GM21528 (cell line): ENCODE results near the gene C1orf115.
A peak's percentile ranks its signal among the peaks of the same experiment; 100 is the strongest.
"Not testable (repeated sequence)": the region's sequence is repeated elsewhere in the genome, so short reads cannot be mapped to it uniquely, and the experiment has no call there.

ENCODE experiments used
- ATAC-seq: cut with Tn5 transposase; IDR thresholded peaks from one replicate; pipeline ENCODE4 v1.9.1; 2021; ENCODE audit warnings: mild to moderate bottlenecking, moderate library complexity; ENCODE audit not compliant: unreplicated experiment, low FRiP score

Gene C1orf115

DNA sequence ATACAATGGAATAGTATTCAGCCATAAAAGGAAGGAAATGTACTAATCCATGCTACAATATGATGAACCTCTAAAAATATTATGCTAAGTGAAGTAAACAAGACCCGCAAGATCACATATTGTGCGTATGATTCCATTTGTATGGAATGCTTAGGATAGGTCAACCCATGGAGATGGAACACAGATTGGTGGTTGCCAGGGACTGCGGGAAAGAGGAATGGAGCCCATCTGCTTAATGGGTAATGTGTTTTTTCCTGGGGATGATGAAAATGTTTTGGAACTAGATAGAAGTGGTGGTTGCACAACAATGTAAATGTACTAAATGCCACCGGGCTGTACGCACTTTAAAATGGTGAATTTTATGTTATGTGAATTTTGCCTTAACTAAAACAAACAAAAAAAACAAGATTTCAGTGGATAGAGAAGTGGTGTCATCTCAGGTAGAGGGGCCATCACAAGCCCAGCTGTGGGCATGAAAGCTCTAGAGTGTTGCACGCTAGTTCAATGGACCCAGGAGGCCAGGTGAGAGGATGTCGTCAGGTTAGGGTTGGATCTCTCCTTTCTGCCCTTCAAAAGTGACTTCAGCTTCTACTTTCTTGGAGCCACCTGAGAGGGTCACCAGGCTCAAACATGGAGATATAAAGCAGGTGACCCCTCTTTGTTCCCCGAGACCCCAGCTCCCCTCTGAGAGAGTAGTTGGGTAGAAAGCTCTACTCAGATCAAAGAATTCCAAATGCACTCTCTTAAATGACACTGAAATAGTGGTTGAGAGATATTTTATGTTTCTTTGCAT lies 2.5 kb downstream of the C1orf115 start:
- no peak for ATAC-seq

GRCh38 chr1:220694866-220695382 lies 4.8 kb downstream of the C1orf115 start:
- ATAC-seq: no peak

DNA sequence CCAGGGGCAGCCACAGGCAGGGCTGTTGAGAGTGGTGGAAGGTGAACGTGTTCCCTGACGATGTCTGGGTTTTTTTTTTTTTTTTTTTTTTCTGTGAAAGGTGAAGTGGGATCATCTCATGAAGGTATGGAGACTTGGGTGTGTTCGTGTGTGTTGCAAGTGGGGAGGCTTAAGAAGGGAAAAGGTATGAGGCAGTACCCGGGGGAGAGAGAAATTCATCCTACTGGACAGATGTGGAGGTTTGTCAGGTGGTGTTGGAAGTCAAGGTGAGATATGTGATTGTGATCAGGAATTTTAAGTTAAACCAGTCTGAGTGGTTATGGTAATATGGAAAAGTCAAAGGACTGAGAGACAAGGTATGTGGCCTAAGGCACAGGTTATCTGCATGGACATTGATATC lies 5.3 kb downstream of the C1orf115 start:
- ATAC-seq: no peak

GRCh38 chr1:220696226-220696862 lies 6.2 kb downstream of the C1orf115 start:
- ATAC-seq: no peak

DNA sequence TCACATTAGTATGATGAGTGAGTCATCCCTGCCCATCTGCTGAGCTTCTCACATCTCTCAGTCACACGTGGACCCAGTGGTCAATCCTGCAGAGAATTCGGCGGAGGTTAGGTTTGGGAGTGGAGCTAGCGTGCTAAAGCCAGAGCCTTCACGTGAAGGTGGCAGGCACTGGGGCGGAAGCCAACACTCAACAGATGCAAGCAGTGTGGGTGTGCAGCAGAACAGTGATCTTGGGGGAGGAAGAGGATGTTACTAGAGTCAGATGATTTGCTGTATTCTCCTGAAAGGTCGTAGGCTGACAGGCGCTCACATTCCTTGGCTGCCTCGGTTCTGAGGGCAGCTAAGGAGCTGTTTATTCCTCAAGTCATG lies 6.7 kb downstream of the C1orf115 start:
- ATAC-seq: no peak

GRCh38 chr1:220697326-220697725 lies 7.2 kb downstream of the C1orf115 start:
- no peak for ATAC-seq

GRCh38 chr1:220698607-220699016 lies 8.4 kb downstream of the C1orf115 start:
- ATAC-seq: no peak

DNA sequence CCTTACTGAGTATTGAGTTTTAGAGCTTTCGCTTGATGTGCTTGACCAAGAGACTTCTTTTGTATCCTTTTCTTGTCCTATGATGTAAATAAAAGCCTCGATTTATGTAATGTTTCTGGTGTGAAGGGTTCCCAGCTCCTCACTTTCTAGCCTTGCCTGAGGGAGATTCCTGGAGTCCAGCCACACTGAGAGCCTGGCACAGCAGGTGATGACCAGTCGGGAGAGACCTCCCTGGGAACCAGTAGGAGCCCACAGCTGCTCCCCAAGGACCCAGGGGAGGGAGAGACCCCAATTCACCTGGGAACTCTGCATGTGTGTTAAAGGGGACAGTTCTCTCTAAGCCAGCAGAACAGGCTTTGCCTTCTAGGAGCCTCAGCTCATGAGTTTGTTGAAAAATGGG lies 8.9 kb downstream of the C1orf115 start:
- ATAC-seq: no peak

- ATAC-seq: no peak
Measured at GRCh38 chr1:220700556-220701179, 10.5 kb downstream of the C1orf115 start.

- no peak for ATAC-seq
Measured at GRCh38 chr1:220701974-220702373, 11.8 kb downstream of the C1orf115 start.

DNA sequence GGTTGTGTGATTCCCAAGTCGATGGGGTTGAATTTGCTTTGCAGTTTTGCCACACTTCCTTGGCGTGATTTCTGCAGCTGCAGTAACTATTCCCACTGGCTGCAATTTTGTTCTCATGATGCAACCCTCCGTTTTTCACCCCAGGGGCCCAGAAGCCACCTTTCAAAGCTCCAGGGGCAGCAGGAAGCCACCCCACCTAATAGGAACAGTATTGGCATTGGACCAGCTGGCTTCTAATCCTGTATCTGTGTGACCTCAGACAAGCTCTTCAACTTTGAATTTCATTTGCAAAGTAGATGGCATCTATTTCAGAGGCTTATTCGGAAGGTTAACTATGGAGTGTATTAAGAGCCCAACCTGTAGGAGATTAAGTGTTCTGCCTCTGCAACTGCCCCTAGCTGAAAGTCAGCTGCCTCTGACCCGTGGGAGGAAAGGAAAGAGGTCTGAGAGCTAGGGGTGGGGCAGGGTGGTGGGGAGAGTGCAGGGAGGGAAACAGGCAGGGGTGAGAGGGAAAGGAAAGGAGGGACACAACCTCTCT lies 12.6 kb downstream of the C1orf115 start:
- ATAC-seq: no peak

DNA sequence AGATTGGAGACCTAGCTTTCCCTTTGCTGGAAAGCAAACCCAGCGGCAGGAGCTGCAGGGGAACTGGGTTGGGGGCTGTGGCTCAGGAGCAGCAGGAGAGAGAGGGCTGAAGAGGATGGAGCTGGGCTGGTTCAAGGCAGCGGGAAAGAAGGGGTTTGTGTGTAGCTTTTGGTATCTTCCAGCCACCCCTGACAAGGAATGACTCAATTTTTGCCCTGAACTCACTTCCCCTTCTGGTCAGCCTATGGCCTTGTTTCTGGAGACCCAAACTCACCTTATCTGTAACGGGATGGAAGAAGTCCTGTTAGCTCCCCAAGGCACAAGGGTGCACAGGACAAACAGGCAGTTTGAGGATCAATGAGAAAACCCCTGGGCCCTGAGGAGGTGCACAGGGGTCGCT lies 13.1 kb downstream of the C1orf115 start:
- ATAC-seq: no peak

DNA sequence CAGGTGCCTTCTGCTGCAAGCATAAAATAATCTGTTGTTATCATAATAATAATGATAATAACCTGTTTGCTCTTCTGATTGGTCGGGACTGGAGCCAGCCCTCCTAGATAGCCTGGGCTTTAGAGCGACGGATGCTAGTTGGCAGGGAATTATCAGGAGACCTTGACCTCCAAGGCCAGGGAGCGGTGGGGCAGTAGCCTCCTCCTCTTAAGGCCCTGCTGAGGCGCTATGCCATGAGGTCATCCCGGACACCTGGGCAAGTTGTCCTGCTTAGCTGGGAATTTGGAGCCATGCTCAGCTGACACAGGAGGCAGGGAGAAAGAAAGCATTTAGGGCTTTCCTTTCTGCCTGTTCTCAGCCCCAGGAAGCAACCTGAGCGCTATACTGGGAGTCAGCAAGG lies 15.6 kb downstream of the C1orf115 start:
- ATAC-seq: no peak

DNA sequence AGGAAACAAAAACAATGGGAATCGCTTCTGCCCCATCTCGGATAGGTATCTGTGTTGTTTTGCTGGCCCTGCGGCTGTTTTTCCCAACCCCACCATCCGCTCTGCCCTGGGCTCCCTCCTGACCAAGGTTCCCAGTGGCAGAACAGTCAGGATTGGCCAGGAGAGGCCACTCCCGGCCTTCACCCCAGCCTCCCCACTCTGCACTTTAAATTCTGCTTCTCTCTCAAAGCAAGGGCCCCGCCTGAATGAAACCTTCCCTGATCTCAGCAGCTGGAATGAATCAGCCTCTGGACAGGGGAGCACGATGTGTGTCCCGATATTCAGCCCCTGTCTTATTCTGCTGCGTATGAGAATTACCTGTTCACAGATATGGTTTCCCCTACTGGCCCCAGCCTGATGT lies 16.3 kb downstream of the C1orf115 start:
- no peak for ATAC-seq

DNA sequence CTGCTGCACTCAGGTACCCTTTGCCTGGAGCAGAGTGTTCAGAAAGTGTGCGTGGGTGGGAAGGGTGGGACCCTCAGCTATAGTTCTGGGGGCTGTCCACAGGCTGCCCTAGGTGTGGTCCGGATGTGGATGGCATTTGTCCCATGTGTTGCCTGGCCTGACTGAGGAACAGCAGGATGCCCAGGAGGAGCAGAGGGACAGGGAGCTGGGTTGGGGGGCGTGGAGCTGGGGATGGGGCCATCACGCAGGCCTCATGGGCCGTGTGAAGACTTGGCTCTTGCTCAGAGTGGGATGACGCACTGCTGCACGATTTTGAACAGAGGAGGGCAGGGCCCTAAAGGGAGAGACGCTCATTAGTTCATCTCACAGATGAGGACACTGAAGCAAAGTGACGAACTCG lies 17.0 kb downstream of the C1orf115 start:
- no peak for ATAC-seq

DNA sequence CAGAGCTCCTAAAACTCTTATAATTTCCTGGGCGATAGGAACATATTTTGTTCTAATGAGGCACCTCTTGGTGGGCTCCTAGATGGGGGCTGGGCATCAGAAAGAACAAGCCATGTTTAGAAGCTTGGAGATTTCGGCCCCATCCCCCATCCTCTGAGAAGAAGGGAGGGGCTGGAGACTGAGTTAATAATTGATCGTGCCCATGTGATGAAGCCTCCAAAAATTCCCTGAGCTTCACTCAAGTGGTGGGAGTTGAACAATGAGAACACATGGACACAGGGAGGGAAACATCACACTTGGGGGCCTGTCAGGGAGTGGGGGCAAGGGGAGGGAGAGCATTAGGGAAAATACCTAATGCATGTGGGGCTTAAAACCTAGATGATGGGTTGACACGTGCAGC lies 18.1 kb downstream of the C1orf115 start:
- no peak for ATAC-seq

DNA sequence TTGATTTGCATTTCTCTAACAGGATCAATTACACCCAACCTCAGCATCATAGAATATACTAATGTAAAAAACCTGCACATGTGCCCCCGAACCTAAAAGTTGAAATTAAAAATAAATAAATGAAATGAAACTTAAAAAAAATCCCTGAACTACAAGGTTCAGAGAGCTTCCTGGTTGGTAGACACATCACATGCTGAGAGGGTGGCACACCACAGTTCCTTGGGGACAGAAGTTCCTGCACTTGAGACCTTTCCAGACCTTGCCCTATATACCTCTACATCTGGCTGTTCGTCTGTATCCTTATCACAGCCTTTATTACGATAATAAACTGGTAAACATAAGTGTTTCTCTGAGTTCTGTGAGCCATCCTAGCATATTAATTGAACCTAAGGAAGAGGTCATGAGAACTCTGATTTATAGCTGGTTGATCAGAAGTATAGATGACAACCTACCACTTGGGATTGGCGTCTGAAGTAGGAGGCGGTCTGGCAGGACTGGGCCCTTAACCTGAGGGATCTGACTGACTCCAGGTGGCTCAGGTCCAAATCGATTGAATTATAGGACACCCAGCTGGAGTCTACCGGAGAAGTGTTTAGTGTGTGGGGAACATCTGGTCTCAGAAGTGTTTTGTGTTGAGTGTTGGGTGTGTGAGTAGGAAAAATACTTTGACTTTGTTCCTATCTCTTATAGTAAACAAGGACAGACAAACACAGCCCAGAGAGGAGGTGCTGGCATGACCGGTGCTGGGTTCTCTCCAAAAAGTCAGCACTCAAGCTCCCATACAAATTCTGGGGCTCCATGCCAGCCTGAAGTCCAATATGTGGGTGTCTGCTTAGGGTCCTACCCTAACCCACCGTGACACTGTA lies 19.0 kb downstream of the C1orf115 start:
- ATAC-seq: no peak

- no peak for ATAC-seq
Measured at GRCh38 chr1:220710333-220710732, 20.2 kb downstream of the C1orf115 start.

- peak; percentile 78 for ATAC-seq
Measured at GRCh38 chr1:220711056-220711809, 21.1 kb downstream of the C1orf115 start.

GRCh38 chr1:220715986-220716385 lies 25.8 kb downstream of the C1orf115 start:
- ATAC-seq: not testable (repeated sequence)
